Thyroid gland (tissue), 4 donors: ENCODE measurements around the gene RUNX2.

Source experiments
- POLR2A ChIP-seq, 2 donors: fragments of 450-650 bp; IDR thresholded peaks; one replicate each; pipeline ENCODE4 v1.6.1; 2017; ENCODE audit warnings: antibody characterized with exemption in 2 of 2, mild to moderate bottlenecking in 2 of 2, moderate library complexity in 1 of 2
- TF ChIP-seq, protein P1 (sequence below), 6 experiments: fragments of 200-600 bp in 3 of 6; fragments of 450-650 bp in 3 of 6; sonication (generic) in 3 of 6; IDR thresholded peaks; one replicate each; pipeline ENCODE4 v1.5.1; 2016 to 2019; ENCODE audit warnings: antibody characterized with exemption in 6 of 6, mild to moderate bottlenecking in 2 of 6, inconsistent platforms in 1 of 6, moderate library complexity in 1 of 6

DNA sequence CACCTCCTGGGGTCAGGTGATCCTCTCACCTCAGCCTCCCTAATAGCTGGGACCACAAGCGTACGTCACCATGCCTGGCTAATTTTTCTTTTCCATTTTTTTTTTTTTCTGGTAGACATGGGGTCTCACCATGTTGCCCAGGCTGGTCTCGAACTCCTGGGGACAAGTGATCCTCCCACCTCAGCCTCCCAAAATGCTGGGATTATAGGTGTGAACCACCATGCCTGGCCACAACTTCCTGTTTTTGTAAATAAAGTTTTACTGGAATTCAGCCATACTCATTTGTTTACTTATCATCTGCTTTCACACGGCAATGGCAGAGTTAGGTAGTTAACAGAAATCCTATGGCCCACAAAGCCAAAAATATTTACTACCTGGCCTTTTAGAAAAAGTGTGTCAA lies 7.8 kb upstream of the RUNX2 start:
- TF ChIP-seq, protein P1, sequence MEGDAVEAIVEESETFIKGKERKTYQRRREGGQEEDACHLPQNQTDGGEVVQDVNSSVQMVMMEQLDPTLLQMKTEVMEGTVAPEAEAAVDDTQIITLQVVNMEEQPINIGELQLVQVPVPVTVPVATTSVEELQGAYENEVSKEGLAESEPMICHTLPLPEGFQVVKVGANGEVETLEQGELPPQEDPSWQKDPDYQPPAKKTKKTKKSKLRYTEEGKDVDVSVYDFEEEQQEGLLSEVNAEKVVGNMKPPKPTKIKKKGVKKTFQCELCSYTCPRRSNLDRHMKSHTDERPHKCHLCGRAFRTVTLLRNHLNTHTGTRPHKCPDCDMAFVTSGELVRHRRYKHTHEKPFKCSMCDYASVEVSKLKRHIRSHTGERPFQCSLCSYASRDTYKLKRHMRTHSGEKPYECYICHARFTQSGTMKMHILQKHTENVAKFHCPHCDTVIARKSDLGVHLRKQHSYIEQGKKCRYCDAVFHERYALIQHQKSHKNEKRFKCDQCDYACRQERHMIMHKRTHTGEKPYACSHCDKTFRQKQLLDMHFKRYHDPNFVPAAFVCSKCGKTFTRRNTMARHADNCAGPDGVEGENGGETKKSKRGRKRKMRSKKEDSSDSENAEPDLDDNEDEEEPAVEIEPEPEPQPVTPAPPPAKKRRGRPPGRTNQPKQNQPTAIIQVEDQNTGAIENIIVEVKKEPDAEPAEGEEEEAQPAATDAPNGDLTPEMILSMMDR (IDR thresholded peaks at IDR 0.05): no peak
- no peak for TF ChIP-seq POLR2A (IDR thresholded peaks at IDR 0.05)
